GM12878 (cell line): ENCODE measurements around the gene TNFSF13. TPM values are rescaled to one million over a fixed set of nuclear protein-coding genes. Genes with fewer than 3 reads are reported as not detected.

Source experiments
- ATAC-seq: fragments of 200-7000 bp; cut with Tn5 transposase; 3 replicates; pipeline ENCODE4 v1.9.1; 2020; ENCODE audit warnings: mild to moderate bottlenecking, moderate library complexity
- BruUV-seq: library from RNA; stranded (reverse); fragments of 400-500 nt; replicated peaks from 2 replicates; lab custom pipeline; 2021; lab: Mats Ljungman, UMichigan
- CTCF ChIA-PET: fragments of 300-600 bp; sonication (Branson Sonifier 250); formaldehyde crosslinking; extraction: SDS; loops from one replicate; lab custom pipeline; 2021; ENCODE audit warnings: inconsistent platforms; lab: Yijun Ruan, JAX
- POLR2A ChIA-PET: fragments of 350-600 bp; formaldehyde crosslinking; extraction: SDS; loops from one replicate; lab custom pipeline; 2021; ENCODE audit warnings: inconsistent platforms; lab: Charles Lee
- RAD21 ChIA-PET: fragments of 300-600 bp; sonication (Branson Sonifier 250); formaldehyde crosslinking; loops from one replicate; lab custom pipeline; 2023; ENCODE audit warnings: antibody characterized with exemption; ENCODE audit not compliant: unreplicated experiment; lab: Charles Lee
- SMC1A ChIA-PET: fragments of 300-600 bp; sonication (Branson Sonifier 250); formaldehyde crosslinking; loops from one replicate; lab custom pipeline; 2023; ENCODE audit not compliant: unreplicated experiment, uncharacterized antibody; lab: Charles Lee
- DNase-seq: peaks from one replicate; pipeline ENCODE4 v3.0.0-alpha.2; 2011; ENCODE audit warnings: low read depth, low spot score
- FAIRE-seq: peaks from 3 replicates; lab custom pipeline; 2011; peaks lifted over from hg19 to GRCh38; lab: Jason Lieb, UNC
- H2AFZ ChIP-seq: 2 replicates; pipeline ENCODE4 v1.6.0; 2011; ENCODE audit warnings: low read depth, low read length, control low read depth; ENCODE audit not compliant: control insufficient read depth
- H3K27ac ChIP-seq: 2 replicates; pipeline ENCODE4 v1.5.1; 2011; ENCODE audit warnings: control low read depth; ENCODE audit not compliant: control insufficient read depth, insufficient read depth
- H3K27me3 ChIP-seq, 2 experiments: replicated peaks in 1 of 2; 2 replicates each; pipeline versions ENCODE4 v1.6.0 to v1.6.1; 2011; ENCODE audit warnings: low read length in 1 of 2; ENCODE audit not compliant: control insufficient read depth in 2 of 2, insufficient read depth in 2 of 2
- H3K36me3 ChIP-seq, 2 experiments: 2 replicates each; pipeline ENCODE4 v1.5.1; 2011; ENCODE audit warnings: low read length in 1 of 2; ENCODE audit not compliant: control insufficient read depth in 2 of 2, insufficient read depth in 2 of 2
- H3K4me1 ChIP-seq: 2 replicates; pipeline ENCODE4 v1.6.1; 2011; ENCODE audit warnings: mild to moderate bottlenecking, low read length, moderate library complexity, mixed read lengths; ENCODE audit not compliant: control insufficient read depth, insufficient read depth
- H3K4me2 ChIP-seq: 2 replicates; pipeline ENCODE4 v1.6.0; 2011; ENCODE audit warnings: control low read depth; ENCODE audit not compliant: control insufficient read depth, insufficient read depth
- H3K4me3 ChIP-seq: fragments of 200-600 bp; sonication (generic); 2 replicates; pipeline ENCODE4 v1.5.1; 2016
- H3K79me2 ChIP-seq: 2 replicates; pipeline ENCODE4 v1.6.0; 2011; ENCODE audit warnings: low read length; ENCODE audit not compliant: control insufficient read depth, insufficient read depth
- H3K9ac ChIP-seq: 2 replicates; pipeline ENCODE4 v1.8.0; 2011; ENCODE audit warnings: low read length, control low read depth, mixed read lengths; ENCODE audit not compliant: control insufficient read depth, insufficient read depth
- H3K9me3 ChIP-seq: replicated peaks from 3 replicates; pipeline ENCODE4 v1.5.1; 2011; ENCODE audit warnings: mild to moderate bottlenecking, low read length; ENCODE audit not compliant: control insufficient read depth, insufficient read depth
- H4K20me1 ChIP-seq: 2 replicates; pipeline ENCODE4 v1.6.0; 2011; ENCODE audit not compliant: control insufficient read depth, insufficient read depth
- CHD1 ChIP-seq: IDR thresholded peaks from 2 replicates; pipeline ENCODE4 v1.6.1; 2012; ENCODE audit warnings: low read depth, low read length, improper control_type of control experiment
- HCFC1 ChIP-seq: fragments of 150-350 bp; IDR thresholded peaks from 2 replicates; pipeline ENCODE4 v1.6.1; 2014; ENCODE audit warnings: low read length
- MAX ChIP-seq: IDR thresholded peaks from 2 replicates; pipeline ENCODE4 v1.6.1; 2012; ENCODE audit warnings: low read depth, low read length, improper control_type of control experiment
- MEF2B ChIP-seq: fragments of 450-650 bp; IDR thresholded peaks from 2 replicates; pipeline ENCODE4 v1.6.1; 2018; ENCODE audit warnings: mild to moderate bottlenecking, moderate library complexity; ENCODE audit not compliant: partially characterized antibody, poor library complexity, severe bottlenecking
- PML ChIP-seq: IDR thresholded peaks from 2 replicates; pipeline ENCODE4 v1.6.1; 2012; ENCODE audit warnings: low read length, inconsistent platforms
- RUNX3 ChIP-seq: IDR thresholded peaks from 2 replicates; pipeline ENCODE4 v1.6.1; 2012; ENCODE audit warnings: low read length, inconsistent platforms
- SIN3A ChIP-seq: IDR thresholded peaks from 2 replicates; pipeline ENCODE4 v1.6.1; 2012; ENCODE audit warnings: low read depth, low read length, improper control_type of control experiment
- TARDBP ChIP-seq: IDR thresholded peaks from 2 replicates; pipeline ENCODE4 v1.6.1; 2016; ENCODE audit warnings: borderline replicate concordance
- WGBS: methylation state at CpG from one replicate; pipeline ENCODE4 v1.1.6; 2016; ENCODE audit warnings: low lambda C conversion rate; ENCODE audit not compliant: insufficient replicate concordance, insufficient coverage; ENCODE audit errors: missing lambda C conversion rate; 5-methylcytosine and 5-hydroxymethylcytosine counted together
- in situ Hi-C: fragments of 300-500 bp; cut with MboI; formaldehyde crosslinking; loops from 9 replicates; pipeline ENCODE4 v1.14.3; 2018; ENCODE audit warnings: mixed read lengths
- intact Hi-C: fragments of 100-400 bp; cut with micrococcal nuclease; formaldehyde crosslinking; loops from one replicate; pipeline ENCODE4 v1.14.2; 2022; ENCODE audit not compliant: unreplicated experiment
- polyA plus RNA-seq, 11 experiments: library from polyadenylated mRNA; depleted of rRNA in 4 of 11; unstranded in 6 of 11; stranded (reverse) in 5 of 11; fragments of >200 nt; fragmentation: Nextera tagmentation in 4 of 11; fragmentation: Illumina TruSeq in 1 of 11; extraction: Ambion mirVana in 4 of 11; extraction: Trizol in 1 of 11; gene quantifications; 1 replicate in 1 of 11; 2 replicates in 10 of 11; pipeline versions ENCODE4 v1.2.1 to v1.2.3, GENCODE V29; 2011 to 2016; ENCODE audit warnings: inconsistent platforms in 2 of 11, missing spikeins in 2 of 11, low read depth in 1 of 11
- small RNA-seq: library from RNA; depleted of rRNA; stranded (forward); fragments of <200 nt; gene quantifications from one replicate; pipeline ENCODE3, GENCODE V24; 2014
- total RNA-seq, 4 experiments: library from RNA; depleted of rRNA in 3 of 4; stranded (reverse); fragments of >200 nt in 3 of 4; fragmentation: Illumina TruSeq in 1 of 4; extraction: Trizol in 1 of 4; gene quantifications; 2 replicates each; pipeline versions ENCODE4 v1.2.1 to v1.2.3, GENCODE V29; 2013 to 2021
- TF ChIP-seq, protein P1 (sequence below): fragments of 450-650 bp; IDR thresholded peaks from 2 replicates; pipeline ENCODE4 v1.6.1; 2016; ENCODE audit warnings: mild to moderate bottlenecking, moderate library complexity, borderline replicate concordance

TNFSF13 gene
- total and polyA plus RNA-seq, 10 of the 15 experiments (the other 5 are each of a cell fraction or from before 2014, with no cell fraction given), result 0.56 to 14.6 (median 9.7) TPM

- no peak for ATAC-seq
- WGBS, result 93% methylated on average over 2 of the region's 2 CpGs
- ChIA-PET POLR2A (interaction anchor here (0.6 to 2.6 kb wide), 3 partner anchors 17 to 553 kb away, joined by 5 to 8 read pairs (median 7); partner anchors contain the start of gene SAT2), SMC1A (interaction anchor here (1.2 to 2.9 kb wide), 4 partner anchors 17 to 37 kb away, joined by 3 to 12 read pairs (median 3); partner anchors contain the start of genes MPDU1 and SAT2), CTCF (interaction anchor here (1.0 to 3.6 kb wide), 4 partner anchors 22 to 77 kb away, joined by 3 to 18 read pairs (median 4); partner anchors contain the start of genes MPDU1, TP53 and WRAP53), RAD21 (no interaction called here)
- FAIRE-seq, result no peak
- Histone ChIP-seq H3K4me2 (no peak overlapping the region), H4K20me1 (no peaks in the 10 kb centered on the region; the same call in 1 of the 2 replicates), H3K27ac (no peak overlapping the region), H3K36me3 (peaks cover 0 to 7% of the 10 kb centered on the region in 2 experiments; a peak in 1 of 4 replicates), H3K9me3 (no peaks in the 10 kb centered on the region), H3K4me1 (peaks cover 4% of the 10 kb centered on the region; the same call in 1 of the 2 replicates), H3K79me2 (peaks cover 31% of the 10 kb centered on the region), H3K27me3 (no peaks in the 10 kb centered on the region), H3K4me3 (no peak overlapping the region), H3K9ac (no peak overlapping the region), H2AFZ (no peak overlapping the region)
- in situ Hi-C loops (no loop called here), intact Hi-C loops (loop anchor here (5.0 kb wide), 1 partner anchor 77 kb away; the partner anchor contains the start of genes TP53 and WRAP53)
- TF ChIP-seq MEF2B, result no peak
- TF ChIP-seq, protein P1, sequence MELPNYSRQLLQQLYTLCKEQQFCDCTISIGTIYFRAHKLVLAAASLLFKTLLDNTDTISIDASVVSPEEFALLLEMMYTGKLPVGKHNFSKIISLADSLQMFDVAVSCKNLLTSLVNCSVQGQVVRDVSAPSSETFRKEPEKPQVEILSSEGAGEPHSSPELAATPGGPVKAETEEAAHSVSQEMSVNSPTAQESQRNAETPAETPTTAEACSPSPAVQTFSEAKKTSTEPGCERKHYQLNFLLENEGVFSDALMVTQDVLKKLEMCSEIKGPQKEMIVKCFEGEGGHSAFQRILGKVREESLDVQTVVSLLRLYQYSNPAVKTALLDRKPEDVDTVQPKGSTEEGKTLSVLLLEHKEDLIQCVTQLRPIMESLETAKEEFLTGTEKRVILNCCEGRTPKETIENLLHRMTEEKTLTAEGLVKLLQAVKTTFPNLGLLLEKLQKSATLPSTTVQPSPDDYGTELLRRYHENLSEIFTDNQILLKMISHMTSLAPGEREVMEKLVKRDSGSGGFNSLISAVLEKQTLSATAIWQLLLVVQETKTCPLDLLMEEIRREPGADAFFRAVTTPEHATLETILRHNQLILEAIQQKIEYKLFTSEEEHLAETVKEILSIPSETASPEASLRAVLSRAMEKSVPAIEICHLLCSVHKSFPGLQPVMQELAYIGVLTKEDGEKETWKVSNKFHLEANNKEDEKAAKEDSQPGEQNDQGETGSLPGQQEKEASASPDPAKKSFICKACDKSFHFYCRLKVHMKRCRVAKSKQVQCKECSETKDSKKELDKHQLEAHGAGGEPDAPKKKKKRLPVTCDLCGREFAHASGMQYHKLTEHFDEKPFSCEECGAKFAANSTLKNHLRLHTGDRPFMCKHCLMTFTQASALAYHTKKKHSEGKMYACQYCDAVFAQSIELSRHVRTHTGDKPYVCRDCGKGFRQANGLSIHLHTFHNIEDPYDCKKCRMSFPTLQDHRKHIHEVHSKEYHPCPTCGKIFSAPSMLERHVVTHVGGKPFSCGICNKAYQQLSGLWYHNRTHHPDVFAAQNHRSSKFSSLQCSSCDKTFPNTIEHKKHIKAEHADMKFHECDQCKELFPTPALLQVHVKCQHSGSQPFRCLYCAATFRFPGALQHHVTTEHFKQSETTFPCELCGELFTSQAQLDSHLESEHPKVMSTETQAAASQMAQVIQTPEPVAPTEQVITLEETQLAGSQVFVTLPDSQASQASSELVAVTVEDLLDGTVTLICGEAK, result no peak
- TF ChIP-seq CHD1, result no peak
- no peak for TF ChIP-seq TARDBP
- TF ChIP-seq RUNX3, result no peak
- TF ChIP-seq MAX, result no peak
- no peak for TF ChIP-seq HCFC1
- TF ChIP-seq PML, result no peak
- no peak for TF ChIP-seq SIN3A
- no peak for DNase-seq
- TSS peak; percentile 6 for BruUV-seq
Observed at GRCh38 chr17:7610641-7611040, 52.1 kb downstream of the TNFSF13 start.

Small RNA genes within 50 kb of the gene (small RNA-seq; reads per million reads assigned to genes)
- gene CD68 (not detected), gene RF00019 (not detected), gene SNORA48 (not detected), gene SNORD10 (not detected)

Other genes starting within 250 kb of the TNFSF13 start
Only the 7 nearest of the 31 such genes appear.
- 4.3 and 5.8 TPM in 2 replicates for gene TNFSF12, start 9.7 kb upstream of the TNFSF13 start, total RNA-seq (2014; rRNA removed)
- gene TNFSF12, start 9.7 kb upstream of the TNFSF13 start, total RNA-seq (2014; rRNA removed; fragmentation: Illumina TruSeq; extraction: Trizol), result 2.9 and 3.2 TPM in 2 replicates
- 6.7 and 7.0 TPM in 2 replicates for gene TNFSF12, start 9.7 kb upstream of the TNFSF13 start, total RNA-seq (2021)
- gene TNFSF12, start 9.7 kb upstream of the TNFSF13 start, polyA plus RNA-seq (2011; rRNA removed), result 1.3 and 2.5 TPM in 2 replicates
- gene TNFSF12, start 9.7 kb upstream of the TNFSF13 start, polyA plus RNA-seq (2014; fragmentation: Illumina TruSeq; extraction: Trizol), result 1.1 and 2.6 TPM in 2 replicates
- gene TNFSF12, start 9.7 kb upstream of the TNFSF13 start, polyA plus RNA-seq (2014; fragmentation: Nextera tagmentation; extraction: Ambion mirVana), result under 1 TPM; 0.32 to 0.53 TPM
- 5.0 and 5.1 TPM in 2 replicates for gene TNFSF12, start 9.7 kb upstream of the TNFSF13 start, polyA plus RNA-seq (2014; rRNA removed)
- 1 to 10 TPM; 1.2 to 1.6 TPM for gene TNFSF12, start 9.7 kb upstream of the TNFSF13 start, polyA plus RNA-seq (2016; fragmentation: Nextera tagmentation; extraction: Ambion mirVana)
- 88.4 and 88.8 TPM in 2 replicates for gene SENP3, start 3.2 kb downstream of the TNFSF13 start, total RNA-seq (2014; rRNA removed)
- 77.5 and 78.4 TPM in 2 replicates for gene SENP3, start 3.2 kb downstream of the TNFSF13 start, total RNA-seq (2014; rRNA removed; fragmentation: Illumina TruSeq; extraction: Trizol)
- gene SENP3, start 3.2 kb downstream of the TNFSF13 start, total RNA-seq (2021), result 67.0 and 72.8 TPM in 2 replicates
- 74.0 and 99.9 TPM in 2 replicates for gene SENP3, start 3.2 kb downstream of the TNFSF13 start, polyA plus RNA-seq (2011; rRNA removed)
- 113 and 134 TPM in 2 replicates for gene SENP3, start 3.2 kb downstream of the TNFSF13 start, polyA plus RNA-seq (2014; fragmentation: Illumina TruSeq; extraction: Trizol)
- gene SENP3, start 3.2 kb downstream of the TNFSF13 start, polyA plus RNA-seq (2014; fragmentation: Nextera tagmentation; extraction: Ambion mirVana), result 1 to 10 TPM; 1.8 TPM
- 78.3 and 81.9 TPM in 2 replicates for gene SENP3, start 3.2 kb downstream of the TNFSF13 start, polyA plus RNA-seq (2014; rRNA removed)
- 1 to 10 TPM; 5.1 to 6.5 TPM for gene SENP3, start 3.2 kb downstream of the TNFSF13 start, polyA plus RNA-seq (2016; fragmentation: Nextera tagmentation; extraction: Ambion mirVana)
- 2.6 and 3.4 TPM in 2 replicates for gene CD68, start 20.9 kb downstream of the TNFSF13 start, total RNA-seq (2014; rRNA removed)
- 3.7 TPM in 2 replicates for gene CD68, start 20.9 kb downstream of the TNFSF13 start, total RNA-seq (2014; rRNA removed; fragmentation: Illumina TruSeq; extraction: Trizol)
- gene CD68, start 20.9 kb downstream of the TNFSF13 start, total RNA-seq (2021), result 2.6 and 3.2 TPM in 2 replicates
- 2.7 and 6.9 TPM in 2 replicates for gene CD68, start 20.9 kb downstream of the TNFSF13 start, polyA plus RNA-seq (2011; rRNA removed)
- 3.0 and 6.1 TPM in 2 replicates for gene CD68, start 20.9 kb downstream of the TNFSF13 start, polyA plus RNA-seq (2014; fragmentation: Illumina TruSeq; extraction: Trizol)
- gene CD68, start 20.9 kb downstream of the TNFSF13 start, polyA plus RNA-seq (2014; fragmentation: Nextera tagmentation; extraction: Ambion mirVana), result 1 to 10 TPM; 3.7 to 5.0 TPM
- gene CD68, start 20.9 kb downstream of the TNFSF13 start, polyA plus RNA-seq (2014; rRNA removed), result 4.2 and 4.3 TPM in 2 replicates
- 1 to 10 TPM; 3.2 to 3.9 TPM for gene CD68, start 20.9 kb downstream of the TNFSF13 start, polyA plus RNA-seq (2016; fragmentation: Nextera tagmentation; extraction: Ambion mirVana)
- gene MPDU1, start 25.1 kb downstream of the TNFSF13 start, total RNA-seq (2014; rRNA removed), result 91.5 and 95.2 TPM in 2 replicates
- 68.8 and 69.2 TPM in 2 replicates for gene MPDU1, start 25.1 kb downstream of the TNFSF13 start, total RNA-seq (2014; rRNA removed; fragmentation: Illumina TruSeq; extraction: Trizol)
- 44.3 and 52.7 TPM in 2 replicates for gene MPDU1, start 25.1 kb downstream of the TNFSF13 start, total RNA-seq (2021)
- gene MPDU1, start 25.1 kb downstream of the TNFSF13 start, polyA plus RNA-seq (2011; rRNA removed), result 67.0 and 98.8 TPM in 2 replicates
- 130 and 138 TPM in 2 replicates for gene MPDU1, start 25.1 kb downstream of the TNFSF13 start, polyA plus RNA-seq (2014; fragmentation: Illumina TruSeq; extraction: Trizol)
- gene MPDU1, start 25.1 kb downstream of the TNFSF13 start, polyA plus RNA-seq (2014; fragmentation: Nextera tagmentation; extraction: Ambion mirVana), result 10 to 100 TPM in 1 of 2 experiments, 1 to 10 TPM in 1; 3.6 to 11.6 TPM
- 64.4 and 78.9 TPM in 2 replicates for gene MPDU1, start 25.1 kb downstream of the TNFSF13 start, polyA plus RNA-seq (2014; rRNA removed)
- 10 to 100 TPM; 78.9 to 80.1 TPM for gene MPDU1, start 25.1 kb downstream of the TNFSF13 start, polyA plus RNA-seq (2016; fragmentation: Nextera tagmentation; extraction: Ambion mirVana)
- 0.27 TPM in 1 of 2 replicates, not detected in the other for gene SOX15, start 31.3 kb downstream of the TNFSF13 start, total RNA-seq (2014; rRNA removed)
- not detected in 2 replicates for gene SOX15, start 31.3 kb downstream of the TNFSF13 start, total RNA-seq (2014; rRNA removed; fragmentation: Illumina TruSeq; extraction: Trizol)
- gene SOX15, start 31.3 kb downstream of the TNFSF13 start, total RNA-seq (2021), result 0.19 and 0.28 TPM in 2 replicates
- gene SOX15, start 31.3 kb downstream of the TNFSF13 start, polyA plus RNA-seq (2011; rRNA removed), result 0.10 TPM in 1 of 2 replicates, not detected in the other
- 0.07 TPM in 1 of 2 replicates, not detected in the other for gene SOX15, start 31.3 kb downstream of the TNFSF13 start, polyA plus RNA-seq (2014; fragmentation: Illumina TruSeq; extraction: Trizol)
- gene SOX15, start 31.3 kb downstream of the TNFSF13 start, polyA plus RNA-seq (2014; fragmentation: Nextera tagmentation; extraction: Ambion mirVana), result under 1 TPM; 0.06 to 0.09 TPM
- gene SOX15, start 31.3 kb downstream of the TNFSF13 start, polyA plus RNA-seq (2014; rRNA removed), result 0.22 and 0.62 TPM in 2 replicates
- under 1 TPM; 0.25 to 0.53 TPM for gene SOX15, start 31.3 kb downstream of the TNFSF13 start, polyA plus RNA-seq (2016; fragmentation: Nextera tagmentation; extraction: Ambion mirVana)
- gene FXR2, start 56.1 kb downstream of the TNFSF13 start, total RNA-seq (2014; rRNA removed), result 24.5 and 31.6 TPM in 2 replicates
- gene FXR2, start 56.1 kb downstream of the TNFSF13 start, total RNA-seq (2014; rRNA removed; fragmentation: Illumina TruSeq; extraction: Trizol), result 17.7 and 20.2 TPM in 2 replicates
- gene FXR2, start 56.1 kb downstream of the TNFSF13 start, total RNA-seq (2021), result 26.3 and 29.6 TPM in 2 replicates
- gene FXR2, start 56.1 kb downstream of the TNFSF13 start, polyA plus RNA-seq (2011; rRNA removed), result 13.5 and 23.8 TPM in 2 replicates
- gene FXR2, start 56.1 kb downstream of the TNFSF13 start, polyA plus RNA-seq (2014; fragmentation: Illumina TruSeq; extraction: Trizol), result 22.2 and 33.3 TPM in 2 replicates
- 1 to 10 TPM; 1.6 to 4.6 TPM for gene FXR2, start 56.1 kb downstream of the TNFSF13 start, polyA plus RNA-seq (2014; fragmentation: Nextera tagmentation; extraction: Ambion mirVana)
- 26.7 and 31.9 TPM in 2 replicates for gene FXR2, start 56.1 kb downstream of the TNFSF13 start, polyA plus RNA-seq (2014; rRNA removed)
- 1 to 10 TPM; 6.7 to 8.6 TPM for gene FXR2, start 56.1 kb downstream of the TNFSF13 start, polyA plus RNA-seq (2016; fragmentation: Nextera tagmentation; extraction: Ambion mirVana)
- 21.6 and 24.3 TPM in 2 replicates for gene SAT2, start 69.1 kb downstream of the TNFSF13 start, total RNA-seq (2014; rRNA removed)
- 26.8 and 33.3 TPM in 2 replicates for gene SAT2, start 69.1 kb downstream of the TNFSF13 start, total RNA-seq (2014; rRNA removed; fragmentation: Illumina TruSeq; extraction: Trizol)
- 38.5 and 38.8 TPM in 2 replicates for gene SAT2, start 69.1 kb downstream of the TNFSF13 start, total RNA-seq (2021)
- gene SAT2, start 69.1 kb downstream of the TNFSF13 start, polyA plus RNA-seq (2011; rRNA removed), result 19.7 and 22.7 TPM in 2 replicates
- gene SAT2, start 69.1 kb downstream of the TNFSF13 start, polyA plus RNA-seq (2014; fragmentation: Illumina TruSeq; extraction: Trizol), result 31.6 and 41.8 TPM in 2 replicates
- 10 to 100 TPM; 14.6 to 31.5 TPM for gene SAT2, start 69.1 kb downstream of the TNFSF13 start, polyA plus RNA-seq (2014; fragmentation: Nextera tagmentation; extraction: Ambion mirVana)
- 38.9 and 44.0 TPM in 2 replicates for gene SAT2, start 69.1 kb downstream of the TNFSF13 start, polyA plus RNA-seq (2014; rRNA removed)
- 10 to 100 TPM; 21.4 to 23.8 TPM for gene SAT2, start 69.1 kb downstream of the TNFSF13 start, polyA plus RNA-seq (2016; fragmentation: Nextera tagmentation; extraction: Ambion mirVana)